Neural cell (in vitro differentiated cells): ENCODE results near the gene OR11A1.

Source experiments
- EP300 ChIP-seq: fragments of 450-650 bp; conservative IDR thresholded peaks from 2 replicates; pipeline ENCODE4 v1.6.1; 2014; ENCODE audit warnings: antibody characterized with exemption, mild to moderate bottlenecking, moderate library complexity; ENCODE audit not compliant: poor library complexity, severe bottlenecking
- EZH2 ChIP-seq: fragments of 200-600, 300-800 bp; shearing (Covaris generic), sonication (generic); IDR thresholded peaks from 2 replicates; pipeline ENCODE4 v1.6.1; 2014; ENCODE audit warnings: antibody characterized with exemption, low read length, borderline replicate concordance, mild to moderate bottlenecking; ENCODE audit not compliant: insufficient read depth, poor library complexity, severe bottlenecking
- MXI1 ChIP-seq: fragments of 450-650 bp; conservative IDR thresholded peaks from 2 replicates; pipeline ENCODE4 v1.6.1; 2014; ENCODE audit warnings: antibody characterized with exemption, mild to moderate bottlenecking; ENCODE audit not compliant: poor library complexity, severe bottlenecking
- TF ChIP-seq, protein P1 (sequence below): fragments of 450-650 bp; IDR thresholded peaks from 2 replicates; pipeline ENCODE4 v1.5.1; 2014; ENCODE audit warnings: antibody characterized with exemption, mild to moderate bottlenecking, moderate library complexity; ENCODE audit not compliant: poor library complexity, severe bottlenecking

DNA sequence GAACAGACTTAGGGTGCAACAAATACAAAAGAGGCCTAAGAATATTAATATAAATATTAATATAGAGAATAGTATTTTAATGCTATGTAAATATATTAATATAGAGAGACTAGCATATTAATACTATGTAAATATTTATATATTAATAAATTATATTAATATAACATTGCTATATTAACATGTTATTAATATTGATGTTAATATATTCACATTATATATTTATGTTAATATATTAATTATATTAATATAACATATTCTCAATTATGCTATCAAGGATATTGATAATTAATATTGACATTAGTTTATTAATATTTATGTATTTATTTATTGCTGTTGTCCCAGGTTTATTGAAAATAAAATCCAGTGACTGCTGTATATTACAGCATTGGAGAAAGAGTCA, 32.0 kb upstream of the OR11A1 start:
- TF ChIP-seq, protein P1, sequence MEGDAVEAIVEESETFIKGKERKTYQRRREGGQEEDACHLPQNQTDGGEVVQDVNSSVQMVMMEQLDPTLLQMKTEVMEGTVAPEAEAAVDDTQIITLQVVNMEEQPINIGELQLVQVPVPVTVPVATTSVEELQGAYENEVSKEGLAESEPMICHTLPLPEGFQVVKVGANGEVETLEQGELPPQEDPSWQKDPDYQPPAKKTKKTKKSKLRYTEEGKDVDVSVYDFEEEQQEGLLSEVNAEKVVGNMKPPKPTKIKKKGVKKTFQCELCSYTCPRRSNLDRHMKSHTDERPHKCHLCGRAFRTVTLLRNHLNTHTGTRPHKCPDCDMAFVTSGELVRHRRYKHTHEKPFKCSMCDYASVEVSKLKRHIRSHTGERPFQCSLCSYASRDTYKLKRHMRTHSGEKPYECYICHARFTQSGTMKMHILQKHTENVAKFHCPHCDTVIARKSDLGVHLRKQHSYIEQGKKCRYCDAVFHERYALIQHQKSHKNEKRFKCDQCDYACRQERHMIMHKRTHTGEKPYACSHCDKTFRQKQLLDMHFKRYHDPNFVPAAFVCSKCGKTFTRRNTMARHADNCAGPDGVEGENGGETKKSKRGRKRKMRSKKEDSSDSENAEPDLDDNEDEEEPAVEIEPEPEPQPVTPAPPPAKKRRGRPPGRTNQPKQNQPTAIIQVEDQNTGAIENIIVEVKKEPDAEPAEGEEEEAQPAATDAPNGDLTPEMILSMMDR = no peak
- TF ChIP-seq EZH2 = no peak
- TF ChIP-seq MXI1 = no peak
- TF ChIP-seq EP300 = no peak
